AG10803 (cell line): ENCODE measurements around the gene TULP3.
A peak's percentile ranks its signal among the peaks of the same experiment; 100 is the strongest.

Experiments used
- DNase-seq: peaks from one replicate; pipeline ENCODE4 v3.0.0; 2010; ENCODE audit warnings: low read depth
- H3K4me3 ChIP-seq: 2 replicates; pipeline ENCODE4 v1.5.1; 2011; ENCODE audit warnings: mild to moderate bottlenecking, low read length, control low read depth
- TF ChIP-seq, protein P1 (sequence below): conservative IDR thresholded peaks from 2 replicates; pipeline ENCODE4 v1.5.1; 2011; ENCODE audit warnings: mild to moderate bottlenecking, low read length, control low read depth, inconsistent platforms

TULP3 gene

DNA sequence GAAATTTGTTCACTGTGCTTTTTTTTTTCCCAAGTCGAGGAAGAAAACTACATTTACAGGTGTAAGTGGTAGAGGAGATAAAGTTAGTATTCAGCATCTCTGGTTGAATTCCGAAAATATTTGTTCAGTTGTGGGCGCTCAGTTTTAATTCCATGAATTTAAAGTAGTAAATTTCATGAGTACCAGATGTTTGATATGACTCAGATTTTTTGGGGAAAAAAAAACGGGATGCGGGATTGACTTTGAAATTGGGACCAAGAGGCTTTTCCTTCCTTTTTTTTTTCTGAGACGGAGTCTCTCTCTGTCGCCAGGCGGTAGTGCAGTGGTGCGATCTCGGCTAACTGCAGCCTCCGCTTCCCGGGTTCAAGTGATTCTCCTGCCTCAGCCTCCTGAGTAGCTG lies 1.6 kb downstream of the TULP3 start:
- peak; percentile 71 for DNase-seq
- TF ChIP-seq, protein P1, sequence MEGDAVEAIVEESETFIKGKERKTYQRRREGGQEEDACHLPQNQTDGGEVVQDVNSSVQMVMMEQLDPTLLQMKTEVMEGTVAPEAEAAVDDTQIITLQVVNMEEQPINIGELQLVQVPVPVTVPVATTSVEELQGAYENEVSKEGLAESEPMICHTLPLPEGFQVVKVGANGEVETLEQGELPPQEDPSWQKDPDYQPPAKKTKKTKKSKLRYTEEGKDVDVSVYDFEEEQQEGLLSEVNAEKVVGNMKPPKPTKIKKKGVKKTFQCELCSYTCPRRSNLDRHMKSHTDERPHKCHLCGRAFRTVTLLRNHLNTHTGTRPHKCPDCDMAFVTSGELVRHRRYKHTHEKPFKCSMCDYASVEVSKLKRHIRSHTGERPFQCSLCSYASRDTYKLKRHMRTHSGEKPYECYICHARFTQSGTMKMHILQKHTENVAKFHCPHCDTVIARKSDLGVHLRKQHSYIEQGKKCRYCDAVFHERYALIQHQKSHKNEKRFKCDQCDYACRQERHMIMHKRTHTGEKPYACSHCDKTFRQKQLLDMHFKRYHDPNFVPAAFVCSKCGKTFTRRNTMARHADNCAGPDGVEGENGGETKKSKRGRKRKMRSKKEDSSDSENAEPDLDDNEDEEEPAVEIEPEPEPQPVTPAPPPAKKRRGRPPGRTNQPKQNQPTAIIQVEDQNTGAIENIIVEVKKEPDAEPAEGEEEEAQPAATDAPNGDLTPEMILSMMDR = no peak
- H3K4me3 ChIP-seq = peak overlapping the region; percentile 96

DNA sequence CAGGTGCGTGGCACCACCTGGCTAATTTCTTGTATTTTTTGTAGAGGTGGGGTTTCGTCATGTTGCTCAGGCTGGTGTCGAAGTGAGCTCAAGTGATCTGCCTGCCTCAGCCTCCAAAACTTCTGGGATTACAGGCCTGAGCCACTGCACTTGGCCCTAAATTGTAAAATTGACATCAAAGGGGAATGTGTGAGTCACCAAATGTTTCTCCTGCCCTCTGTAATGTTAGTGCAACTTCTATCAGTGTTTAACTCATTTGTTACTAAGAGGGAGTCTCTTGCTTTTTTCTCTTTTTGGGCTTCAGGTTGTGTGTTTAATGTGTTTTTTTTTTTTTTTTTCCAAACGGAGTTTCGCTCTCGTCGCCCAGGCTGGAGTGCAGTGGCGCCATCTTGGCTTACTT lies 2.3 kb downstream of the TULP3 start:
- DNase-seq = peak; percentile 94
- TF ChIP-seq, protein P1 = no peak
- H3K4me3 ChIP-seq = peak overlapping the region; percentile 96

DNA sequence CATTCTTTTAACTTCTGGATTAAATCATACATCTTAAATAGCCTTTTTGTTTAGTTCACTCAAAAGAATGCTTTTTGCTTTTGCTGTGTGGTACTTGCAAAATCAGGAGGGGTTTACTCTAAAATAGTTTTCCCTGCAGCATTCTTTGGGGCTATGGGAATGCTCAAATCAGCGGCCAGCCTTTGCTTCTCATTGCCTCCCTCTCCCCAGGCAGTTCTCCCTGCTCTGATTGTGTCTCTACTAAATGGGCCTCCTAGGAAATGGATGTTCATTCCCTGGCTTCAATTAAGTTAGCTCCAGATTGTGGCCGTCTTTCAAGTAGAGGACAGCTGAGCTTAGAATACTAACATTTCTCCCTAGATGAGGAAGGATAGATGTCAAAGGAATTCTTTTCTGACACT lies 4.4 kb downstream of the TULP3 start:
- DNase-seq = peak; percentile 77
- TF ChIP-seq, protein P1 = no peak
- no peak overlapping the region for H3K4me3 ChIP-seq

DNA sequence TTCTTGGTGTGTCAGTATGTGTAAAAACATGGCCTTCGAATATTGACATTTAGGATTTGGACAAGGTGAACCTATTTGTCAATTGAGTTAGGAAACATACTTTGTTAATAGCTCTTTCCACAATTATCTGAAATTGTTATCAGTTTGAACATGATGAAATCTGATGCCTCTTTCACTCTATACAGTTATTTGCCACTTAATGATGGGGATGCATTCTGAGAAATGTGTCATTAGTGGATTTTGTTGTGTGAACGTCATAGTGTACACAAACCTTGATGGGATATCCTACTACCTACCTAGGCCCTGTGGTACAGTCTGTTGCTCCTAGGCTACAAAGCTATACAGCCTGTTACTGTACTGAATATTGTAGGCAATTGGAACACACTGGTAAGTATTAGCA lies 4.8 kb downstream of the TULP3 start:
- DNase-seq = no peak
- TF ChIP-seq, protein P1 = no peak
- H3K4me3 ChIP-seq = no peak overlapping the region

DNA sequence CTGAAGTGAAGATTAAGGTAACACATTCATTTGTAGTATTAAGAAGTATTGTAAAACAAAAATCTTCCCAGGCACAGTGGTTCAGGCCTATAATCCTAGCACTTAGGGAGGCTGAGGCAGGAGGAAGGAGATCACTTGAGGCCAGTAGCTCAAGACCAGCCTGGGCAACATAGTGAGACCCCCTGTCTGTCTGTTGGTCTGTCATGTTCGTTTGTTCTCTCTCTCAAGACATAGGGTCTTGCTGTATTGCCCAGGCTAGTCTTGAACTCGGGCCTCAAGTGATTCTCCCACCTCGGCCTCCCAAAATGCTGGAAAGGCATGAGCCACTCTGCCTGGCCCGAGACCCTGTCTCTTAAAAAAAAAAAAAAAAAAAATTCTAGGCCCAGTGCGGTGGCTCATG lies 6.7 kb downstream of the TULP3 start:
- H3K4me3 ChIP-seq = no peak overlapping the region
- no peak for DNase-seq
- TF ChIP-seq, protein P1 = no peak

DNA sequence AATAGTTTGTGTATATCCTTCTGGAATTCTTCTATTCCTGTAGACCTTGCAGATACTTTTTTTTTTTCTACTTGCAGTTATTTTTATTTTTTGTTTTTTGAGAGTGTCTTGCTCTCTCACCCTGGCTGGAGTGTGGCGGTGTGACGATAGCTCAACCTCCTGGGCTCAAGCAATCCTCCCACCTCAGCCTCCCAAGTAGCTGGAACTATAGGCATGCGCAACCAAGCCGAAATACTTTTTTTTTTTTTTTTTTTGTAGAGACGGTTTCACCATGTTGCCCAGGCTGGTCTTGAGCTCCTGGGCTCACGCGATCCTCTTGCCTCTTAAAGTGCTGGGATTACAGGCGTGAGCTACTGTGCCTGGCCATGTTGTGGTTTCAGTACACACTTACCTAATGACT lies 10.0 kb downstream of the TULP3 start:
- TF ChIP-seq, protein P1 = no peak
- DNase-seq = no peak
- H3K4me3 ChIP-seq = no peak overlapping the region

DNA sequence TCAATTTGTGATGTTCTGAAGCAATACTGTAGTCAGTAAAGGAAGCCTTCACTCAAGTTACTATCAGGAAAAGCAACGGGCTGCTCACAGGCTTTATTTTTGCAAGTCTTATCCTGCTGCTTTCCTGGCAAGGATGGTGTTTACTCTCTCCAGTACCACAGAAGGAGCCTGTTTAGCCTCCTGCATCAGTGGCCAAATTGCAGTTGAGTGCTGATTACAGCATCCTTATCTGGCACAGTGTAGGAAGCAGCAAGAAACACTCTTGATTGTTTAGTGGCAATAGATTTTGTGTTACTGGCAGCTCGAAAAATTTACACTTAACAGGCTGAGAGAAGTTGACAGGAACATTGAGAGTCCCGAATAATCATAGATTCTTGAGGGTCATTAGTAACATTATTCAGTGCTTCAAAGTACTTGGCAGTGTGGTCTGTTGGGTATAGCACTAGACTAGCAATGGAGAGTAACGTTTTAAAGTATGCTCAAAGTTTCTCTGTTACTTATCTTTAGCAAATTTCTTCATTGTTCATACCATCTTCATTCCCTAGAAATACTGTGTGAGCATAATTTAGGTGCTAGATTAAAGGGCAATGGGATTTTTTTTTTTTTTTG lies 11.7 kb downstream of the TULP3 start:
- DNase-seq = peak; percentile 38
- H3K4me3 ChIP-seq = no peak overlapping the region
- TF ChIP-seq, protein P1 = no peak
